Measurements from ENCODE around the gene ZNF439.

DNA sequence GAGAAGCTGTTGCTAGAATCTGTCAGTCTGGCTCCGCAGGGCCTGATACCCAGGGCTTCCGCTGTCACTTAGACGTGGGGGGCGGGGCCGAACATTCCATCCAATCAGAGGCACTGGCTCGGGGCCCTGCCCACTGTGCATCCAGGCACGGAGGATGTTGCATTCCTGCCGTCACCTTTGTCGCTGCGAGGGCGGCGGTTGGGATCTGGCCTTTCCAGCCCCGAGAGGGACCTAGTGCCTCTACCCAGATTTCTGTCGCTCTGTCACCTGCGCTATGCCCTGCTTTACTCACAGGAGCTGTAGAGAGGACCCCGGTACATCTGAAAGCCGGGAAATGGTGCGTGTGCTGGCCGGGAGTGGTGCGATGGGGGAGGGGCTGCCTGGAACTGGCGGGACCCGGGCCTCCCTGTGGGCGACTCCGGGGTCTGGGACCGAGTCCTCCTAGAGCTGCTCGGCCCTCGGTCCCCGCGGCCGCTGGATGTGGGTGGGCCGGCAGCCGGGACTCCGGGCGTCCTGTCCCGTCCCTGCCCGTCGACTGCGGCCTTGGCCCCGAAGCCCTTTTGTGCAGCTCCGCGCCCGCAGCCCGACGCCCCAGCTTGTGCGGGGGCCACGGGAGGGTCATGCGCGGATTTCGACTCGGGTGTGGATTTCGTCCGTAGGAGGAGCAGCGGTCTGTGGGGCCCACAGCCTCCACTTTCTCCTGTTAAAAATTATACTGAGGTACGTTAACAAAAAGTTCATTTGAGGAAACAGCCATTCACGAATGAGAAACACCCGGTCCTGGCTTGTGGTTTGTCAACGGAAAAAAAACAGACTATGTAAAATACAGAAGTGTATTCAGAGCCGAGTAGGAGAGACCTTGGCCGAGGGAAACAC, at the start of gene ZNF439:
- TF ChIP-seq, protein P1, sequence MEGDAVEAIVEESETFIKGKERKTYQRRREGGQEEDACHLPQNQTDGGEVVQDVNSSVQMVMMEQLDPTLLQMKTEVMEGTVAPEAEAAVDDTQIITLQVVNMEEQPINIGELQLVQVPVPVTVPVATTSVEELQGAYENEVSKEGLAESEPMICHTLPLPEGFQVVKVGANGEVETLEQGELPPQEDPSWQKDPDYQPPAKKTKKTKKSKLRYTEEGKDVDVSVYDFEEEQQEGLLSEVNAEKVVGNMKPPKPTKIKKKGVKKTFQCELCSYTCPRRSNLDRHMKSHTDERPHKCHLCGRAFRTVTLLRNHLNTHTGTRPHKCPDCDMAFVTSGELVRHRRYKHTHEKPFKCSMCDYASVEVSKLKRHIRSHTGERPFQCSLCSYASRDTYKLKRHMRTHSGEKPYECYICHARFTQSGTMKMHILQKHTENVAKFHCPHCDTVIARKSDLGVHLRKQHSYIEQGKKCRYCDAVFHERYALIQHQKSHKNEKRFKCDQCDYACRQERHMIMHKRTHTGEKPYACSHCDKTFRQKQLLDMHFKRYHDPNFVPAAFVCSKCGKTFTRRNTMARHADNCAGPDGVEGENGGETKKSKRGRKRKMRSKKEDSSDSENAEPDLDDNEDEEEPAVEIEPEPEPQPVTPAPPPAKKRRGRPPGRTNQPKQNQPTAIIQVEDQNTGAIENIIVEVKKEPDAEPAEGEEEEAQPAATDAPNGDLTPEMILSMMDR (IDR thresholded peaks at IDR 0.05), result no peak
- peak in 1 of 2 donors; percentile 74 for TF ChIP-seq POLR2A (IDR thresholded peaks at IDR 0.05)

Measured in thyroid gland (tissue), 4 donors.